ENCODE data around the gene CRYBG2.

- no peak for TF ChIP-seq CTCF (IDR thresholded peaks at IDR 0.05)
- TF ChIP-seq POLR2AphosphoS5 (IDR thresholded peaks at IDR 0.05): no peak
Observed at GRCh38 chr1:26297057-26297790, 56.7 kb downstream of the CRYBG2 start.
